ENCODE data around the gene BAZ1A. TPM values are rescaled to one million over a fixed set of nuclear protein-coding genes. Genes with fewer than 3 reads are reported as not detected.

The BAZ1A gene
- total RNA-seq, 1 experiment from 2014 or later: 27.2 TPM

DNA sequence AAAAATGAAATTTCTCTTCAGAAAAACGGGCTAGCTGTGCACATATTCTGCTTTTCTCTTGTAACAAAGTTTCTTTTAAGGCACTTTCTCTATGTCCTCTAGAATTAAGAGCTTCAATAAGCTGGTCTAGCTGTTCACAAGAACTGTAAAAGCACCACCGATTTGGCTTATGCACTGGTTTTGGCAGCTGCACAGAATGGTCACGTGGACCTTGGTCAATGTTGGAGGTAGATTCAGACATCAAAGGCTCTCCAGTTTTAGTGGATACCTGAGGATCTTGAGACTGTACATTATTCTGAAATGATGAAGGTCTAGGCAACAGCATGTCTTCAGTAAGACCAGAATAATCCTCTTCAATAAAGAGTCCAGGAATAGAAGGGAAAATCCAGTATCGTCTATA, 99.2 kb downstream of the BAZ1A start:
- no peaks in the 10 kb centered on the region for H3K4me1 ChIP-seq (ENCODE audit: control insufficient read depth, insufficient read depth, low read length)
- H3K27me3 ChIP-seq (ENCODE audit: control insufficient read depth, insufficient read depth, low read length): no peaks in the 10 kb centered on the region
- peaks cover 17% of the 10 kb centered on the region; the same call in 1 of the 2 replicates for H3K36me3 ChIP-seq (ENCODE audit: control insufficient read depth, insufficient read depth, low read length)
- CTCF ChIA-PET: no interaction called here
- H3K4me3 ChIP-seq (ENCODE audit: low read depth in 2 of 2, low read length in 2 of 2): no peak overlapping the region
- TF ChIP-seq REST (IDR thresholded peaks at IDR 0.05; ENCODE audit: insufficient read depth in 1 of 2, low read depth in 2 of 2, low read length in 1 of 2) (no peak), SIN3A (IDR thresholded peaks at IDR 0.05; ENCODE audit: borderline replicate concordance, insufficient read depth, low read depth, low read length) (no peak), POLR2AphosphoS5 (IDR thresholded peaks at IDR 0.05; ENCODE audit: low read depth, low read length) (no peak), TCF7L2 (IDR thresholded peaks at IDR 0.05; ENCODE audit: low read depth, low read length) (no peak)
- TF ChIP-seq, protein P1, sequence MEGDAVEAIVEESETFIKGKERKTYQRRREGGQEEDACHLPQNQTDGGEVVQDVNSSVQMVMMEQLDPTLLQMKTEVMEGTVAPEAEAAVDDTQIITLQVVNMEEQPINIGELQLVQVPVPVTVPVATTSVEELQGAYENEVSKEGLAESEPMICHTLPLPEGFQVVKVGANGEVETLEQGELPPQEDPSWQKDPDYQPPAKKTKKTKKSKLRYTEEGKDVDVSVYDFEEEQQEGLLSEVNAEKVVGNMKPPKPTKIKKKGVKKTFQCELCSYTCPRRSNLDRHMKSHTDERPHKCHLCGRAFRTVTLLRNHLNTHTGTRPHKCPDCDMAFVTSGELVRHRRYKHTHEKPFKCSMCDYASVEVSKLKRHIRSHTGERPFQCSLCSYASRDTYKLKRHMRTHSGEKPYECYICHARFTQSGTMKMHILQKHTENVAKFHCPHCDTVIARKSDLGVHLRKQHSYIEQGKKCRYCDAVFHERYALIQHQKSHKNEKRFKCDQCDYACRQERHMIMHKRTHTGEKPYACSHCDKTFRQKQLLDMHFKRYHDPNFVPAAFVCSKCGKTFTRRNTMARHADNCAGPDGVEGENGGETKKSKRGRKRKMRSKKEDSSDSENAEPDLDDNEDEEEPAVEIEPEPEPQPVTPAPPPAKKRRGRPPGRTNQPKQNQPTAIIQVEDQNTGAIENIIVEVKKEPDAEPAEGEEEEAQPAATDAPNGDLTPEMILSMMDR (IDR thresholded peaks at IDR 0.05): no peak
- DNase-seq (ENCODE audit: low read depth, low spot score): no peak
- POLR2A ChIA-PET: no interaction called here
- in situ Hi-C loops (cut with HindIII; ENCODE audit: low pct_unique_long_range_greater_than_20kb, low sequenced_read_pairs) (no loop called here), intact Hi-C loops (cut with micrococcal nuclease; ENCODE audit: unreplicated experiment) (no loop called here)
- no peaks in the 10 kb centered on the region for H3K9me3 ChIP-seq (ENCODE audit: control insufficient read depth, insufficient read depth, low read depth, low read length)
- no peak for ATAC-seq
- H3K27ac ChIP-seq (ENCODE audit: low read length): no peak overlapping the region
- BruUV-seq (replicated peaks): TSS peak; percentile 58

GRCh38 chr14:34775342-34775741, 99.8 kb downstream of the BAZ1A start:
- no peak overlapping the region for H3K27ac ChIP-seq (ENCODE audit: low read length)
- BruUV-seq (replicated peaks): no TSS peak
- CTCF ChIA-PET: no interaction called here

More at GRCh38 chr14:34775342-34775741, 99.8 kb downstream of the BAZ1A start:
- DNase-seq (ENCODE audit: low read depth, low spot score): no peak
- Histone ChIP-seq H3K27me3 (ENCODE audit: control insufficient read depth, insufficient read depth, low read length) (no peaks in the 10 kb centered on the region), H3K4me3 (ENCODE audit: low read depth in 2 of 2, low read length in 2 of 2) (no peak overlapping the region), H3K9me3 (ENCODE audit: control insufficient read depth, insufficient read depth, low read depth, low read length) (no peaks in the 10 kb centered on the region), H3K4me1 (ENCODE audit: control insufficient read depth, insufficient read depth, low read length) (no peaks in the 10 kb centered on the region), H3K36me3 (ENCODE audit: control insufficient read depth, insufficient read depth, low read length) (peaks cover 21% of the 10 kb centered on the region; the same call in 1 of the 2 replicates)
- POLR2A ChIA-PET: interaction anchor here (0.6 kb wide), 1 partner anchor 106 kb away, joined by 21 read pairs; no protein-coding TSS in a partner anchor
- no peak for ATAC-seq
- TF ChIP-seq, protein P1 (IDR thresholded peaks at IDR 0.05): no peak
- TF ChIP-seq POLR2AphosphoS5 (IDR thresholded peaks at IDR 0.05; ENCODE audit: low read depth, low read length) (no peak), SIN3A (IDR thresholded peaks at IDR 0.05; ENCODE audit: borderline replicate concordance, insufficient read depth, low read depth, low read length) (no peak), REST (IDR thresholded peaks at IDR 0.05; ENCODE audit: insufficient read depth in 1 of 2, low read depth in 2 of 2, low read length in 1 of 2) (no peak), TCF7L2 (IDR thresholded peaks at IDR 0.05; ENCODE audit: low read depth, low read length) (no peak)
- intact Hi-C loops (cut with micrococcal nuclease; ENCODE audit: unreplicated experiment) (no loop called here), in situ Hi-C loops (cut with HindIII; ENCODE audit: low pct_unique_long_range_greater_than_20kb, low sequenced_read_pairs) (no loop called here)

All from Panc1 (cell line).